ENCODE data around the gene CYP46A1.

CYP46A1 gene

DNA sequence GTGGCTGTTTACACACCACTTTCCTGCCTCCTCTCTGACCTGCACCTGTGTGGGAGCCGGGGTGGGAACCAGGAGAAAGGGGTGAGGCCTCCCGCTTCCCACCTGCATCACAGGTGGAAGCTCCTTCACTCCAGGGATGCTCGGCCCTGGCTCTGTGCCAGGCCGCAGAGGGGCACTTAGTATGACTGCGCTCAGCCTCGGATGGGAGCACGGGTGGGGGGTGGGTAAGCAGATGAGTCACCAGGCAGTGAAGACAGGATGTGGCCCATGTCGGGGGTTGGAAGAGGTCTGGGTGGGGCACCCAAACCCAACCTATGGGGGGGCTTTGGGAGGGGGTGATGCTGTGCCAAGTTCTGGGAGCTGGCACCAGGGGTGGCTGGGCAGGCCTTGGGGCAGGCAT, 7.4 kb upstream of the CYP46A1 start:
- Histone ChIP-seq H3F3A (ENCODE audit: insufficient read depth) (no peaks in the 10 kb centered on the region), H3K27me3 (ENCODE audit: low read length) (no peaks in the 10 kb centered on the region), H3K4me2 (ENCODE audit: low read depth, low read length, poor library complexity, severe bottlenecking) (no peak overlapping the region), H3K9me2 (replicated peaks; ENCODE audit: insufficient read depth, low read length) (no peaks in the 10 kb centered on the region), H3K79me2 (ENCODE audit: insufficient read depth, low read length) (no peaks in the 10 kb centered on the region), H2AFZ (ENCODE audit: low read depth, low read length, severe bottlenecking) (no peak overlapping the region), H3K9ac (ENCODE audit: low read length) (no peak overlapping the region), H3K9me3 (ENCODE audit: insufficient read depth, low read length) (peaks cover 6% of the 10 kb centered on the region; the same call in 1 of the 2 replicates), H3K4me3 (ENCODE audit: insufficient read depth, low read length, poor library complexity, severe bottlenecking) (no peak overlapping the region), H4K20me1 (ENCODE audit: low read depth, low read length) (no peaks in the 10 kb centered on the region), H3K27ac (ENCODE audit: low read depth, low read length) (no peak overlapping the region), H3K36me3 (ENCODE audit: low read length) (no peaks in the 10 kb centered on the region)
- no peak for TF ChIP-seq EZH2phosphoT487 (conservative IDR thresholded peaks at IDR 0.05; ENCODE audit: low read length)
- no peak for TF ChIP-seq CTCF (IDR thresholded peaks at IDR 0.05; ENCODE audit: insufficient read depth, low read length, poor library complexity, severe bottlenecking)

GRCh38 chr14:99677231-99678140, 6.6 kb upstream of the CYP46A1 start:
- H3K27ac ChIP-seq (ENCODE audit: low read depth, low read length): no peak overlapping the region
- H2AFZ ChIP-seq (ENCODE audit: low read depth, low read length, severe bottlenecking): no peak overlapping the region
- H3K4me3 ChIP-seq (ENCODE audit: insufficient read depth, low read length, poor library complexity, severe bottlenecking): no peak overlapping the region
- H3K9ac ChIP-seq (ENCODE audit: low read length): no peak overlapping the region
- no peaks in the 10 kb centered on the region for H4K20me1 ChIP-seq (ENCODE audit: low read depth, low read length)
- H3K36me3 ChIP-seq (ENCODE audit: low read length): no peaks in the 10 kb centered on the region
- no peaks in the 10 kb centered on the region for H3K27me3 ChIP-seq (ENCODE audit: low read length)
- H3F3A ChIP-seq (ENCODE audit: insufficient read depth): no peaks in the 10 kb centered on the region
- peaks cover 6% of the 10 kb centered on the region; the same call in 1 of the 2 replicates for H3K9me3 ChIP-seq (ENCODE audit: insufficient read depth, low read length)
- TF ChIP-seq EZH2phosphoT487 (conservative IDR thresholded peaks at IDR 0.05; ENCODE audit: low read length) (no peak), CTCF (IDR thresholded peaks at IDR 0.05; ENCODE audit: insufficient read depth, low read length, poor library complexity, severe bottlenecking) (no peak)
- H3K9me2 ChIP-seq (replicated peaks; ENCODE audit: insufficient read depth, low read length): no peaks in the 10 kb centered on the region
- no peak overlapping the region for H3K4me2 ChIP-seq (ENCODE audit: low read depth, low read length, poor library complexity, severe bottlenecking)
- H3K79me2 ChIP-seq (ENCODE audit: insufficient read depth, low read length): no peaks in the 10 kb centered on the region

GRCh38 chr14:99678198-99678597, 5.9 kb upstream of the CYP46A1 start:
- no peaks in the 10 kb centered on the region for H3K9me2 ChIP-seq (replicated peaks; ENCODE audit: insufficient read depth, low read length)
- no peaks in the 10 kb centered on the region for H3K27me3 ChIP-seq (ENCODE audit: low read length)
- H3K27ac ChIP-seq (ENCODE audit: low read depth, low read length): no peak overlapping the region
- H3K4me2 ChIP-seq (ENCODE audit: low read depth, low read length, poor library complexity, severe bottlenecking): no peak overlapping the region
- H3K9me3 ChIP-seq (ENCODE audit: insufficient read depth, low read length): peaks cover 6% of the 10 kb centered on the region; the same call in 1 of the 2 replicates
- H3F3A ChIP-seq (ENCODE audit: insufficient read depth): no peaks in the 10 kb centered on the region
- H2AFZ ChIP-seq (ENCODE audit: low read depth, low read length, severe bottlenecking): no peak overlapping the region
- no peaks in the 10 kb centered on the region for H3K36me3 ChIP-seq (ENCODE audit: low read length)
- TF ChIP-seq EZH2phosphoT487 (conservative IDR thresholded peaks at IDR 0.05; ENCODE audit: low read length) (no peak), CTCF (IDR thresholded peaks at IDR 0.05; ENCODE audit: insufficient read depth, low read length, poor library complexity, severe bottlenecking) (no peak)
- H3K4me3 ChIP-seq (ENCODE audit: insufficient read depth, low read length, poor library complexity, severe bottlenecking): no peak overlapping the region
- no peaks in the 10 kb centered on the region for H3K79me2 ChIP-seq (ENCODE audit: insufficient read depth, low read length)
- H3K9ac ChIP-seq (ENCODE audit: low read length): no peak overlapping the region
- H4K20me1 ChIP-seq (ENCODE audit: low read depth, low read length): no peaks in the 10 kb centered on the region

All from SU-DHL-6 (cell line).